Activated CD4-positive, alpha-beta T cell treated with anti-CD3 and anti-CD28 coated beads, Interleukin-2, Interleukin-4, amounts not matched to agents 100 ng/mL and 50 ng/mL, durations not matched to agents 16 hours and 8 hours (primary cell): ENCODE results near the gene LSM4.

ENCODE experiments used
- DNase-seq: peaks from one replicate; pipeline ENCODE4 v3.0.0-alpha.2; 2020; ENCODE audit warnings: low spot score

The LSM4 gene

GRCh38 chr19:18310966-18311365, 11.9 kb downstream of the LSM4 start:
- DNase-seq: no peak

DNA sequence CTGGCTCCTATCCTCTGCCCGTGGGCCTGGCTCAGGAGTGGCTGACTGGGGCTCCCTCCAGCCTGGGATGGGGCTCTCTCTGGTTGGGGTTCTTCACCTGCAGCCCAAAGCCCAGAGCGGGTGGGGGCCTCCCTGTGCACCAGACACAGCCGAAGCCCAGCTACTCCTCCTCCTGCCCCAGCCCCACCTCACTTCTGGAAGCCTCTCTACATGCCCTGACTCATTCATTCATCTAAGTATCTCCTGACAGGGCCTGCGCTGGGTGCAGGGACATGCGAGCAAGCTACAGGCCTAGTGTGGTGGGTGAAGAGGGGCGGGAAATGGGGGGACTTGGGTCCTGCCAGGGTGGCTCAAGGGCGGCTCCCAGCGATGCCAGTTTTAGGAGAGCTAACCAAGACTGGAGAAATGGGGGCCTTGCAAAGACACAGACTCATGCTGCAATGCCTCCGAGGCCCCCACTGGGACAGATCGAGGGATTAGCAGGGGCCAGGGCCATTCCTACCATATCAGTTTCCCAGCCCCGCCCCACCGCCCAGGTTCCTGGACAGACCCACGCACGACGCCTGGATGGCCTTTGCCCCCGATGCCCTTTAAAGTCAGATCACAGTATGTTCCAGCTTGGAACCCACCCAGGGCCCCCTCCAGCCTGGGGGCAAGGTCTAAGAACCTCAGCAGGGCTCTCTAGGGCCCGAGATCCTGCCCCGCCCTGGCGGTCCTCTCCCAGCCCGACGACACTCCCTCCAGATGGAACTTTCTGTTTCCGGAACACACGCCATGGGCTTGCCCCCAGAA, 12.6 kb downstream of the LSM4 start:
- DNase-seq: no peak

DNA sequence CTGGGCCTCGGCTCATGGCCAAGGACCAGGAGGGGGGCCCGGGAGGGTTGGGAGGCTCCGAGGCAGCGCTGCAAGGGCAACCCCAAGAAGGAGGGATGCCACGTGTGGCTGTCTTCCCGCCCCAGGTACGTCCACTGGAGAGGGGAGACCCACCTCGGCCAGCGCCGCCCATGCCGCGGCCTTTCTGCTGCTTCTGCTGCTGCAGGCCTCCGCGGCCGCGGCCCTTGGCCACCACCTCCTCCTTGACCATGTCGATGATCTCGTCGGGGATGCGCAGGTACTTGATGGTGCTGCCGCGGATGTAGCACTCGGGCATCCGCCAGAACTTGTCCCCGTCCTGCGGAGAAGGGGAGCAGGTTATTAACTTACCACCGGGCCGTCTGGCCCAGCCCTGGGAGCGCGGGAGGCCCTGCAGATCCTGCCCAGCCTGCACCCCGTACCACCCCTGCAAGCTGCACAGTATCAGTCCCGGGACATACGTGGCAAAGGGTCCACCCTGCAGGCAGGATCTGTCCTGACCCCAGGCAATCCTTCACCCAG, 13.3 kb downstream of the LSM4 start:
- DNase-seq: no peak

- DNase-seq: no peak
Observed at GRCh38 chr19:18308948-18309325, 13.9 kb downstream of the LSM4 start.

GRCh38 chr19:18308051-18308947, 14.6 kb downstream of the LSM4 start:
- DNase-seq: no peak

DNA sequence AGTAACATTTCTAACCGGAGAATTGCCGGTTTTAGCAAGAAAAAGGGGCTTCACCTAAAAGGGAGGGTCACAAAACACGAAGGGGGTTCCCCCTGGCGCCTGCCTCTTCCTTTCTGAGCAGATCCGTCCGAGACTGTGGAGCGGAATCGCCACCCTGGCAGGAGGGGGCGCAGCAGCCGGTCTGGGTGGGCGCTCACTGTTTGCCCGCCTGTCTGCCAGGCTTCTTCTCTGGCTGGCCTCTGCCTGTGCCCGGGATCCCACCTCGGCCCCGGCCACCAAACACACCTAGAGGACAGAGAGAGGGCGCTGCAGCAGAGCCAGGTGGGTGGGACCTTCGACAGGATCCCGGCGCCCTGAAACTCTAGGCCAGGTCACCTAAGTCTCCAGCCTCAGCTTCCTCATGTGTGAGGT, 15.6 kb downstream of the LSM4 start:
- DNase-seq: no peak

GRCh38 chr19:18306888-18307260, 16.0 kb downstream of the LSM4 start:
- no peak for DNase-seq

DNA sequence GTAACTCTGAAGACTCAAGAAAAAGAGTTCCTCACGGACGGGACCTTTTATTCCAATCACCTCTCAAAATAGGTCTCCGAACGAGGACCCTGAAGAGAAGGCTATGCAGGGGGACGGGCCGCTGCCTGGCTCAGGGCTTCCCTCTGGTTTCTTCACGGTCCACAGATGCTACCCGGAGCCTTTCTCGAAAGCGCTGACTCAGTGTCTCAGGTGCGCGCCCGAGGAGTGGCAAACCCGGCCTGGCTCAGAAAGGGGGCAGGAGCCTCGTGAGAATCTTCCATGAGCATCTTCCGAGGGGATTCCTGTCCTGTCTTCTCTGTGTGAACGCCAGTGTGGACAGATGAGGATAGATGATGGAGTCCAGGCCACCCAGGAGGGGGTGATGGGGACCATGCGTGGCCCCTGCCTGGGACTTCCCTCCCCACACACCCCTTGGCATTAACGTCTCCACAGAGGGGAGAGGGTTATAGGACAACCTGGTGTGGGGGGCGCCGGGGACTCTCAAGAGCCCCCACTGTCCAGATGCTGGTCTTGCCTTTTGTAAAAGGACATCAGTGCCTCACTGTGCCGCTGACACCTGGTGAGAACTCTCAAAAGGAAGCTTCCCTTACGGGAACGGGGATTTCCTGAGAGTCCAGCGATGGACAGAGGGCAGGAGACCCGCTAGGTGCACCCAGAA, 16.5 kb downstream of the LSM4 start:
- DNase-seq: no peak

GRCh38 chr19:18304458-18305310, 18.2 kb downstream of the LSM4 start:
- peak; percentile 88 for DNase-seq

GRCh38 chr19:18304208-18304457, 18.7 kb downstream of the LSM4 start:
- DNase-seq: no peak

- DNase-seq: no peak
Observed at GRCh38 chr19:18301718-18302111, 21.2 kb downstream of the LSM4 start.

- no peak for DNase-seq
Observed at GRCh38 chr19:18300930-18301717, 21.8 kb downstream of the LSM4 start.

- DNase-seq: no peak
Observed at GRCh38 chr19:18299654-18300053, 23.2 kb downstream of the LSM4 start.

- DNase-seq: no peak
Observed at GRCh38 chr19:18298601-18299000, 24.3 kb downstream of the LSM4 start.

GRCh38 chr19:18297308-18297707, 25.6 kb downstream of the LSM4 start:
- DNase-seq: no peak

DNA sequence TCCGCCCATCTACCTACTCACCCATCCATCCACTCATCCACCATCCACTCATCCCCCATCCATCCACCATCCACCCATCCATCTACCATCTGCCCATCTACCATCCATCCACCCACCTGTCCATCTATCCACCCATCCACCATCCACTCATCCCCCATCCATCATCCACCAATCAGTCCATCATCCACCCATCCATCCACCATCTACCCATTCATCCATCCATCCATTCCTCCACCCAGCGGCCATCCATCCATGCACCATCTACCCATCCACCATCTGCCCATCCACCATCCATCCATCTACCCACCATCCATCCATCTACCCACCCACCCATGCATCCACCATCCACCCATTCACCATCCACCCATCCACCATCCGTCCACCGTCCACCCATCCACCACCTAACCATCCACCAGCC, 27.8 kb downstream of the LSM4 start:
- DNase-seq: no peak

- peak; percentile 91 for DNase-seq
Observed at GRCh38 chr19:18294467-18294864, 28.4 kb downstream of the LSM4 start.

DNA sequence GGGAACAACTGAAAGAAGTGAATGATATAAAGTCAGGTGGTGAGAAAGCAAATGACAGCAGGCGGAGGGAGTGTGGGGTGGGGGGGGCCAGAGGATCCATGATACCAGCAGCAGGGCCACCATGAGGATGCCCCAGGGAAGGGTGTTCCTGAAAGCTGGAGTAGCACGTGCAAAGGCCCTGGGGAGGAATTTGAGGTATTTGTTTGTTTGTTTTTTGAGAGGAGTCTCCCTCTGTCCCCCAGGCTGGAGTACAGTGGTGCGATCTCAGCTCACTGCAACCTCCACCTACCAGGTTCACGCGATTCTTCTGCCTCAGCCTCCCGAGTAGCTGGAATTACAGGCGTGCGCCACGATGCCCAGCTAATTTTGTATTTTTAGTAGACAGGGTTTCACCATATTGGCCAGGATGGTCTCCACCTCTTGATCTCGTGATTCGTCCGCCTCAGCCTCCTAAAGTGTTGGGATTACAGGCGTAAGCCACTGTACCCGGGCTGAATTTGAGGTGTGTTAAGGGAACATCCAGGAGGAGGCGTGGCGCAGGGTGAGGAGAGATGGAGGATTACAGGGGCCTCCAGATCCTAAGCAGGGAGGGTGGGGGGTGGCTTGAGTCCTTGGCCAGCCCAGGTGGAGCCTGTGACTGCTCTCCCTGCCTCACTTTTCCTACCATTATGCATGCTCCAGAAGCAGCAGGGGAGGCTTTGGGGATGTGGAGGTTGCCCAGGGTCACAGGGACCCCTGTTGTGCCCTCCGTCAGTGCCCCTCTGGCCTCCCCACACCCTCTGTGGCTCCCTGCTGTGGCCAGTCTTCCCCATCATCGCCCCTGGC, 29.0 kb downstream of the LSM4 start:
- no peak for DNase-seq

DNA sequence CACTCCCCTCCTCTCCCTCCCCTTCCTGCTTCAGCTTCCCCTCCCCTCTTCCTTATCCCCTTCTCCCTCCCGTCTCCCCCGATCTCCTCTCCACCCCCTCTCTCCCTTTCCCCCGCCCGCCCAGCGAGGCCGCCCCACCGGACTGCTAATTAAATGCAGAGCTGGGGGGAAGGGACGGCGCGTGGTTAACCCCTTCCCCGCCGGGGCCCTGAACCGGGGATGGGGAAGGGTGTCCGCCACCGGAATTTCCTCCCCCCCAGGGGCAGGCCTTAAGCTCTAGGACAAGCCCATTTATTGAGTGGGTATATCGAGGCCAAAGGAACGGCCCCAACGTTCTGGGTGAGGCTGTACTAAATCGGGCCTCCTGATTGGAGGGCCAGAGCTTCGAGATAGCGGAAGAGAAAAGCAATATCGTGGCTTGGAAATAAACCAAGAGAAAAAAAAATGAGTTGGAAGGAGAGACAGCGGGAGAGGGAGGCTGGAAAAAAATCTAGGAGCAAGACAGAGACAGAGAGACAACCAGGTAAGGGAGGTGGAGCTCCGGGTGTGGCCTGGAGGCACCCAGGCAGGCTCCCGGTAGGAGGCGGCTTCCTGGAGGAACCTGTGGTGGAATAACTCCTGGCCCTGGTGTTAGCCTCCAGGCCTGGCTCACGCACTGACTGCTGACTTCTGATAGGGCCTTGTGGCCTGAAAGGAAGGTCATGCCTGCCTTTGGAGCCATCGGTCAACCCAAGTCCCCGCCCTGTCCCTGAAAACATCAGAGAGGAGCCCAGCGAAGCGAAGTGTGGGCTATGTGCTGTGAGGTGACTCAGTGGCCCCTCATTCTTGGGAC, 29.9 kb downstream of the LSM4 start:
- DNase-seq: peak; percentile 81
